CD1c-positive myeloid dendritic cell (primary cell): Measurements from ENCODE around the gene FAM89A.
A peak's percentile ranks its signal among the peaks of the same experiment; 100 is the strongest.
"Not testable (repeated sequence)": the region's sequence is repeated elsewhere in the genome, so short reads cannot be mapped to it uniquely, and the experiment has no call there.

Experiments
- DNase-seq: peaks from one replicate; pipeline ENCODE4 v3.0.0-alpha.2; 2016; ENCODE audit errors: extremely low spot score

FAM89A gene

GRCh38 chr1:231032963-231033362 is 7.1 kb downstream of the FAM89A start:
- DNase-seq: no peak

- DNase-seq: no peak
These were observed 10.2 kb downstream of the FAM89A start for GRCh38 chr1:231029841-231030240.

- not testable (repeated sequence) for DNase-seq
These were observed 10.8 kb downstream of the FAM89A start for GRCh38 chr1:231029247-231029646.

GRCh38 chr1:231028682-231029081 is 11.4 kb downstream of the FAM89A start:
- no peak for DNase-seq

- DNase-seq: no peak
These were observed 12.1 kb downstream of the FAM89A start for GRCh38 chr1:231027971-231028370.

- peak; percentile 54 for DNase-seq
These were observed 12.7 kb downstream of the FAM89A start for GRCh38 chr1:231027136-231027925.

- DNase-seq: no peak
These were observed 13.5 kb downstream of the FAM89A start for GRCh38 chr1:231026576-231026975.

- DNase-seq: no peak
These were observed 16.9 kb downstream of the FAM89A start for GRCh38 chr1:231023150-231023549.

GRCh38 chr1:231022543-231022942 is 17.5 kb downstream of the FAM89A start:
- not testable (repeated sequence) for DNase-seq

- peak; percentile 49 for DNase-seq
These were observed 18.5 kb downstream of the FAM89A start for GRCh38 chr1:231021540-231022031.

GRCh38 chr1:231020816-231021215 is 19.2 kb downstream of the FAM89A start:
- DNase-seq: no peak

GRCh38 chr1:231020139-231020601 is 19.9 kb downstream of the FAM89A start:
- no peak for DNase-seq

GRCh38 chr1:231019711-231020110 is 20.3 kb downstream of the FAM89A start:
- no peak for DNase-seq

GRCh38 chr1:231016966-231017365 is 23.1 kb downstream of the FAM89A start:
- no peak for DNase-seq

- DNase-seq: no peak
These were observed 23.8 kb downstream of the FAM89A start for GRCh38 chr1:231016234-231016633.

- DNase-seq: no peak
These were observed 26.6 kb downstream of the FAM89A start for GRCh38 chr1:231013391-231014015.

- DNase-seq: no peak
These were observed 28.1 kb downstream of the FAM89A start for GRCh38 chr1:231011963-231012362.

GRCh38 chr1:231011360-231011759 is 28.7 kb downstream of the FAM89A start:
- no peak for DNase-seq

- DNase-seq: not testable (repeated sequence)
These were observed 32.5 kb downstream of the FAM89A start for GRCh38 chr1:231007535-231007934.

GRCh38 chr1:231001892-231002291 is 38.2 kb downstream of the FAM89A start:
- DNase-seq: no peak

GRCh38 chr1:231000639-231001038 is 39.4 kb downstream of the FAM89A start:
- no peak for DNase-seq

GRCh38 chr1:231000201-231000600 is 39.9 kb downstream of the FAM89A start:
- DNase-seq: no peak

- DNase-seq: no peak
These were observed 45.2 kb downstream of the FAM89A start for GRCh38 chr1:230994860-230995259.
